H9 (cell line): Measurements from ENCODE around the gene DNTT. TPM values are rescaled to one million over a fixed set of nuclear protein-coding genes. Genes with fewer than 3 reads are reported as not detected.

Experiments
- DNase-seq: peaks from one replicate; pipeline ENCODE4 v3.0.0-alpha.2; 2017
- H2AFZ ChIP-seq: one replicate; pipeline ENCODE4 v1.6.1; 2013; ENCODE audit warnings: mild to moderate bottlenecking, low read length, control low read depth, moderate library complexity
- H2AK5ac ChIP-seq: 2 replicates; pipeline ENCODE4 v1.6.1; 2013; ENCODE audit warnings: low read length, control low read depth, mixed read lengths; ENCODE audit not compliant: insufficient read length
- H2BK120ac ChIP-seq: one replicate; pipeline ENCODE4 v1.6.1; 2013; ENCODE audit warnings: low read depth, mild to moderate bottlenecking, low read length, control low read depth, inconsistent platforms; ENCODE audit not compliant: poor library complexity, severe bottlenecking
- H2BK12ac ChIP-seq: 2 replicates; pipeline ENCODE4 v1.6.1; 2013; ENCODE audit warnings: low read length, control low read depth, mixed read lengths, low read depth; ENCODE audit not compliant: insufficient read length
- H2BK15ac ChIP-seq: 2 replicates; pipeline ENCODE4 v1.6.1; 2013; ENCODE audit warnings: low read depth, low read length, control low read depth
- H2BK20ac ChIP-seq: one replicate; pipeline ENCODE4 v1.6.1; 2013; ENCODE audit warnings: low read depth, mild to moderate bottlenecking, low read length, control low read depth, inconsistent platforms; ENCODE audit not compliant: poor library complexity, severe bottlenecking
- H2BK5ac ChIP-seq: 2 replicates; pipeline ENCODE4 v1.6.1; 2013; ENCODE audit warnings: low read length, control low read depth, mixed read lengths; ENCODE audit not compliant: insufficient read length
- H3K14ac ChIP-seq: 2 replicates; pipeline ENCODE4 v1.6.1; 2013; ENCODE audit warnings: low read length, control low read depth; ENCODE audit not compliant: insufficient read depth
- H3K18ac ChIP-seq: 2 replicates; pipeline ENCODE4 v1.6.1; 2013; ENCODE audit warnings: low read depth, mild to moderate bottlenecking, mixed read lengths, low read length, control low read depth; ENCODE audit not compliant: insufficient read length
- H3K23ac ChIP-seq: 2 replicates; pipeline ENCODE4 v1.6.1; 2013; ENCODE audit warnings: low read length, control low read depth, mixed read lengths, low read depth; ENCODE audit not compliant: insufficient read length
- H3K23me2 ChIP-seq: 2 replicates; pipeline ENCODE4 v1.6.1; 2013; ENCODE audit warnings: low read depth, mild to moderate bottlenecking, mixed read lengths, low read length, control low read depth; ENCODE audit not compliant: insufficient read length, poor library complexity, severe bottlenecking
- H3K27ac ChIP-seq: 2 replicates; pipeline ENCODE4 v1.5.1; 2013; ENCODE audit warnings: low read length, control low read depth, mixed read lengths, low read depth; ENCODE audit not compliant: insufficient read length
- H3K27me3 ChIP-seq: 2 replicates; pipeline ENCODE4 v1.6.1; 2013; ENCODE audit warnings: low read length, control low read depth, inconsistent platforms; ENCODE audit not compliant: insufficient read depth
- H3K4ac ChIP-seq: 2 replicates; pipeline ENCODE4 v1.6.1; 2013; ENCODE audit warnings: low read depth, mild to moderate bottlenecking, control low read depth, inconsistent platforms, low read length, moderate library complexity
- H3K4me1 ChIP-seq: 2 replicates; pipeline ENCODE4 v1.6.1; 2013; ENCODE audit warnings: low read length, control low read depth, inconsistent platforms; ENCODE audit not compliant: insufficient read depth
- H3K4me2 ChIP-seq: 2 replicates; pipeline ENCODE4 v1.6.1; 2013; ENCODE audit warnings: low read length, control low read depth, mixed read lengths; ENCODE audit not compliant: insufficient read length, insufficient read depth
- H3K56ac ChIP-seq: 2 replicates; pipeline ENCODE4 v1.6.1; 2013; ENCODE audit warnings: low read depth, mild to moderate bottlenecking, mixed read lengths, low read length, control low read depth; ENCODE audit not compliant: insufficient read length
- H3K79me1 ChIP-seq: 2 replicates; pipeline ENCODE4 v1.6.1; 2013; ENCODE audit warnings: low read depth, mild to moderate bottlenecking, moderate library complexity, low read length, control low read depth, inconsistent platforms; ENCODE audit not compliant: insufficient read depth, poor library complexity, severe bottlenecking
- H3K79me2 ChIP-seq: 2 replicates; pipeline ENCODE4 v1.6.1; 2013; ENCODE audit warnings: low read length, control low read depth, inconsistent platforms; ENCODE audit not compliant: insufficient read depth
- H3K9ac ChIP-seq: 2 replicates; pipeline ENCODE4 v1.6.1; 2013; ENCODE audit warnings: low read length, control low read depth, mixed read lengths; ENCODE audit not compliant: insufficient read length; ENCODE audit errors: extremely low read depth
- H3K9me3 ChIP-seq: one replicate; pipeline ENCODE4 v1.6.1; 2013; ENCODE audit warnings: low read depth, low read length, inconsistent platforms; ENCODE audit not compliant: control insufficient read depth
- H3T11ph ChIP-seq: one replicate; pipeline ENCODE4 v1.6.1; 2013; ENCODE audit warnings: mild to moderate bottlenecking, low read length, control low read depth, inconsistent platforms
- H4K20me1 ChIP-seq: one replicate; pipeline ENCODE4 v1.6.1; 2013; ENCODE audit not compliant: control insufficient read depth, insufficient read length, insufficient read depth
- H4K5ac ChIP-seq: 2 replicates; pipeline ENCODE4 v1.6.1; 2013; ENCODE audit warnings: low read depth, mild to moderate bottlenecking, mixed read lengths, low read length, control low read depth; ENCODE audit not compliant: insufficient read length
- H4K8ac ChIP-seq: replicated peaks from 2 replicates; pipeline ENCODE4 v1.6.1; 2013; ENCODE audit warnings: low read length, control low read depth, mixed read lengths, low read depth; ENCODE audit not compliant: insufficient read length
- H4K91ac ChIP-seq: 2 replicates; pipeline ENCODE4 v1.6.1; 2013; ENCODE audit warnings: low read depth, mild to moderate bottlenecking, moderate library complexity, mixed read lengths, low read length, control low read depth; ENCODE audit not compliant: insufficient read length
- H3K27ac Mint-ChIP-seq, 3 experiments: 2 replicates in 2 of 3; 3 replicates in 1 of 3; pipeline ENCODE4 v1.8.0; 2020 to 2021; ENCODE audit warnings: mixed read lengths in 3 of 3, mild to moderate bottlenecking in 1 of 3, moderate library complexity in 1 of 3
- H3K27me3 Mint-ChIP-seq: 2 replicates; pipeline ENCODE4 v1.8.0; 2021; ENCODE audit warnings: low read depth, mild to moderate bottlenecking, moderate library complexity, mixed read lengths
- H3K36me3 Mint-ChIP-seq, 3 experiments: 2 replicates in 2 of 3; 3 replicates in 1 of 3; pipeline ENCODE4 v1.8.0; 2020 to 2021; ENCODE audit warnings: low read depth in 3 of 3, mixed read lengths in 3 of 3; ENCODE audit not compliant: insufficient read depth in 1 of 3
- H3K4me1 Mint-ChIP-seq, 2 experiments: 2 replicates each; pipeline ENCODE4 v1.8.0; 2020; ENCODE audit warnings: mixed read lengths in 2 of 2
- H3K4me3 Mint-ChIP-seq, 2 experiments: 2 replicates in 1 of 2; 3 replicates in 1 of 2; pipeline ENCODE4 v1.8.0; 2020 to 2021; ENCODE audit warnings: mild to moderate bottlenecking in 2 of 2, mixed read lengths in 2 of 2, moderate library complexity in 1 of 2
- H3K9me3 Mint-ChIP-seq, 2 experiments: 2 replicates in 1 of 2; 3 replicates in 1 of 2; pipeline ENCODE4 v1.8.0; 2020; ENCODE audit warnings: mild to moderate bottlenecking in 2 of 2, mixed read lengths in 2 of 2, moderate library complexity in 1 of 2
- CTCF ChIP-seq: fragments of 200-600 bp; sonication (generic); conservative IDR thresholded peaks from 3 replicates; pipeline ENCODE4 v1.8.0; 2021; ENCODE audit warnings: antibody characterized with exemption, mild to moderate bottlenecking
- WGBS: extraction: QIAGEN DNeasy Blood & Tissue Kit; methylation state at CpG from one replicate; pipeline ENCODE4 v1.1.7; 2013; ENCODE audit warnings: missing lambda C conversion rate, low lambda C conversion rate, mixed read lengths; ENCODE audit not compliant: insufficient read length; ENCODE audit errors: extremely low coverage; 5-methylcytosine and 5-hydroxymethylcytosine counted together
- total RNA-seq: library from RNA; stranded (reverse); gene quantifications from 2 replicates; pipeline ENCODE4 v1.2.1, GENCODE V29; 2021

The DNTT gene
- total RNA-seq, 1 experiment from 2014 or later, result not detected

- Histone ChIP-seq H2BK120ac (no peak overlapping the region), H3K18ac (no peak overlapping the region), H2AFZ (no peak overlapping the region), H2BK20ac (no peak overlapping the region), H3K79me1 (no peaks in the 10 kb centered on the region), H2BK15ac (no peak overlapping the region), H2AK5ac (no peak overlapping the region), H3K4ac (no peak overlapping the region), H2BK5ac (no peak overlapping the region), H4K8ac (no peak overlapping the region), H3K4me2 (no peak overlapping the region), H4K5ac (no peak overlapping the region), H4K91ac (no peak overlapping the region), H3K9ac (no peak overlapping the region), H2BK12ac (no peak overlapping the region), H3K79me2 (no peaks in the 10 kb centered on the region), H3K27me3 (no peaks in the 10 kb centered on the region), H3K27ac (no peak overlapping the region), H3K23ac (no peak overlapping the region), H3K9me3 (no peaks in the 10 kb centered on the region), H3K23me2 (no peaks in the 10 kb centered on the region), H3K4me1 (no peaks in the 10 kb centered on the region), H3K14ac (no peak overlapping the region), H3T11ph (no peak overlapping the region), H4K20me1 (no peaks in the 10 kb centered on the region), H3K56ac (no peak overlapping the region)
- Mint-ChIP-seq H3K4me3 (no peak overlapping the region), H3K27ac (no peak overlapping the region), H3K36me3 (no peaks in the 10 kb centered on the region), H3K4me1 (peaks cover 2 to 4% of the 10 kb centered on the region in 2 experiments; a peak in 2 of 4 replicates), H3K9me3 (no peaks in the 10 kb centered on the region), H3K27me3 (no peaks in the 10 kb centered on the region; the same call in none of the 2 replicates)
- TF ChIP-seq CTCF, result no peak
- WGBS, result no CpG with 5 or more reads among the region's 4 CpGs
- DNase-seq, result no peak
Observed at GRCh38 chr10:96325719-96326373, 21.6 kb downstream of the DNTT start.
